Neural progenitor cell (in vitro differentiated cells): ENCODE data around the gene SLC44A5.

Source experiments
- CTCF ChIP-seq: fragments of 200-600 bp; sonication (generic); IDR thresholded peaks from 2 replicates; pipeline ENCODE4 v1.5.1; 2017; ENCODE audit warnings: antibody characterized with exemption, mild to moderate bottlenecking
- EZH2 ChIP-seq: fragments of 200-600 bp; sonication (generic); IDR thresholded peaks from 2 replicates; pipeline ENCODE4 v1.6.1; 2017; ENCODE audit warnings: antibody characterized with exemption, mild to moderate bottlenecking, moderate library complexity
- EZH2phosphoT487 ChIP-seq: fragments of 200-600 bp; sonication (generic); IDR thresholded peaks from 2 replicates; pipeline ENCODE4 v1.6.1; 2017; ENCODE audit warnings: antibody characterized with exemption

DNA sequence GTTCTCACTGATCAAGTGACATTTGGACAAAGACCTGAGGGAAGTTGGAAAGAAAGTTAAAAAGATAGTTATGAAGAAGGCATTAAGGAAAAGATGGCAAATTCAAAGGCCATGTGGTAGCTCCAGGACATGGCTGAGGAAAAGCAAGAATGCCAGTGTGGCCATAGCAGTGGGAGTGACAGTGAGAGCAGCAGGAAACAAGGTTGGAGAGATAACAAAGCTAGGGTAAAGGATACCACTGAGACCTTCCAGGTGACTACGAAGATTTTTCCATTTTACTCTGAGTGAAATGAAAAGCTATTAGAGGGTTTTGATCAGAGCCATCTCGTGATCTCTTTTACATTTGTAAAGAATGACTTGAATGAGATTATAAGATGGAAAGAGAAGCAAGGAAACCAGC is 170.6 kb downstream of the SLC44A5 start:
- TF ChIP-seq CTCF (no peak), EZH2 (no peak), EZH2phosphoT487 (no peak)
